RCC 7860 (cell line): ENCODE data around the gene BCKDK.
"Not testable (repeated sequence)": the region's sequence is repeated elsewhere in the genome, so short reads cannot be mapped to it uniquely, and the experiment has no call there.

Experiments
- DNase-seq: peaks from one replicate; pipeline ENCODE4 v3.0.0-alpha.2; 2015; ENCODE audit warnings: low spot score
- FAIRE-seq: peaks from 2 replicates; lab custom pipeline; 2012; peaks lifted over from hg19 to GRCh38; lab: Jason Lieb, UNC

Gene BCKDK

DNA sequence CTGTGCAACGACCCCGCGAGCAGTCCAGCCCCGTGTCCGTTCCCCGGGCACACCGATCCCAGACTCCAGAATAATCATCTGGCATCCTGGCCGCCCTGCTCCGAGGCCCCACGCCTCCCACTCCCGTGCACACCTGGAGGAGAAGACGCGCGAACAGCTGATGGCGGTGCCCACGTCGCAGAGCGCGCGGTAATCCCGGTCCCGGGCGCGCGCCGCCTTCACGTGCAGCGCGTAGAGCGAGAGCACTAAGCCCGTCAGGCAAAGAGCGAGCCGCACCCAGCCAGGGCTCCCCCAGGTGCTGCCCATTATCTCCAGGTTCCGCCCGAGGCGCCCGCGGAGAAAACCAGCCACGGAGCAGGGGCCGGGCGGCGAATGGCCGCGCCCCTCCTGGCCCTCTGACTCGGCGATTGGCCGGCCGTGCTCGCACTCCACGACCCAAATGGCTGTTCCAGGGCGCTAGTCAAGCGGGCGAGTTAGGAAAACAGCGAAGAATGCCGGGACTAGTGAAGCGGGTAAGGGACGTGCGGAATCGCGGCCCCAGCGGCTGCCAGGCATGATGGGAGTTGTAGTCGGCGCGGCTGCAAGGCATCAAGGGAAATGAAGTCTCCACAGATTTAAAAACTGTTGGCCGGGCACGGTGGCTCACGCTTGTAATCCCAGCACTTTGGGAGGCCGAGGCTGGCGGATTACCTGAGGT lies 13.6 kb upstream of the BCKDK start, which contains the start of gene VKORC1:
Gene VKORC1, minus strand, starts transcription at position 374 of the 697 bp plus-strand sequence. Its CDS starts 68 bp downstream, at position 306.
- DNase-seq (peak; percentile 96), FAIRE-seq (peak; percentile 88)

DNA sequence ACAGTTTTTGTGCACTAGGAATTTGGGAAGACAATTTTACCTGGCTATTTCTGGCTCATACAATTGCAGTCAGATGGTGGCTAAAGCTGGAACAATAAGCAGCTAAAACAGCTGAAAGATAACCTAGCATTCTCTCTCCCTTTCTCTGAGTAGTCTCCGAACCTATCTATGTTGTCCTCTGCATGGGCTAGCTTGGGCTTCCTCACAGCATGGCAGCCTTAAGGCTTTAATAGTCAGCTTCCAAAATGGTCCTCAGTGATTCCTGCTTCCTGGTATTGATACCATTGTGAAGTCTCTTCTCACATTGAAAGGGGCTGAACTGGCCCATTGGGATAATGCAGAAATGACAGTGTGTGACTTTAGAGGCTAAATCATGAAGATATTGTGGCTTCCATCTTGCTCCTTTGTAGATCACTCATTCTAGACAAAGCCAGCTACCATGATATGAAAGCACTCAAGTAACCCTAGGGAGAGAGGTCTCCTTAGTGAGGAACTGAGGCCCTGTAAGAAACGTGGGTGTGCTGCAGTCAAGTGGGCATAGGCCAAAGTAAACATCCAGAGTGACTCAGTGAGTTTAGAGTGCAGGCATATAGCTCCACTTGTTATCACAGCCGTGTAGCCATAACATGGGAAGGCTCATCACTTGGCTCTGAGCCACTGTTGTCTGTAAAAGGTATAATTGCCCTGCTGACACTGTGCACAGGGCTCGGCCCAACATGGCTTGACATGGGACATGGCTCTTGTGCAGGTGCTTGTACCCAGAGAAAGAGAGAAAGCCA lies 8.1 kb upstream of the BCKDK start:
- DNase-seq: peak; percentile 41
- no peak for FAIRE-seq

GRCh38 chr16:31100876-31101641 lies 7.1 kb upstream of the BCKDK start:
- not testable (repeated sequence) for FAIRE-seq, DNase-seq

GRCh38 chr16:31105677-31106213 lies 2.4 kb upstream of the BCKDK start:
- FAIRE-seq: no peak
- DNase-seq: peak; percentile 48

- no peak for DNase-seq
- FAIRE-seq: no peak
Observed at GRCh38 chr16:31106509-31107464, 1.4 kb upstream of the BCKDK start.

DNA sequence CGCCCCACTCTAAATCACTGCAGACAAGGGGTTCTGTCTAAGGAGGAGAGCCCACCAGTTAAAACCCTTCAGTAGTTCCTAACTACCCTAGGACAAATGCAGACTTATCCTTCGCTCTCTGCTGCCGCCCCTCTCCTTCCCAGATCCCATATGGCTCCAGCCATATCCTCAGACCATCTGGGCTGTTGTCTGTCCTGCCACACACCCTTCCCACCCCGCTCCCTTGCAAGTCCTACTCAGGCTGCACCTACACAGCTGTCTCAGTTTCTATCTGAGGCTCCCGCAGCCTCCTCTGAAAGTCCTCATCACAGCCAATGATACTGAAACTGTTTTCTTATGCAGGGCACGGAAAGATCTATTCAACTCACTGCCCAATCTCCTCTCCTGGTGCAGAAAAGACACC lies 720 bp upstream of the BCKDK start:
- FAIRE-seq (no peak), DNase-seq (no peak)

DNA sequence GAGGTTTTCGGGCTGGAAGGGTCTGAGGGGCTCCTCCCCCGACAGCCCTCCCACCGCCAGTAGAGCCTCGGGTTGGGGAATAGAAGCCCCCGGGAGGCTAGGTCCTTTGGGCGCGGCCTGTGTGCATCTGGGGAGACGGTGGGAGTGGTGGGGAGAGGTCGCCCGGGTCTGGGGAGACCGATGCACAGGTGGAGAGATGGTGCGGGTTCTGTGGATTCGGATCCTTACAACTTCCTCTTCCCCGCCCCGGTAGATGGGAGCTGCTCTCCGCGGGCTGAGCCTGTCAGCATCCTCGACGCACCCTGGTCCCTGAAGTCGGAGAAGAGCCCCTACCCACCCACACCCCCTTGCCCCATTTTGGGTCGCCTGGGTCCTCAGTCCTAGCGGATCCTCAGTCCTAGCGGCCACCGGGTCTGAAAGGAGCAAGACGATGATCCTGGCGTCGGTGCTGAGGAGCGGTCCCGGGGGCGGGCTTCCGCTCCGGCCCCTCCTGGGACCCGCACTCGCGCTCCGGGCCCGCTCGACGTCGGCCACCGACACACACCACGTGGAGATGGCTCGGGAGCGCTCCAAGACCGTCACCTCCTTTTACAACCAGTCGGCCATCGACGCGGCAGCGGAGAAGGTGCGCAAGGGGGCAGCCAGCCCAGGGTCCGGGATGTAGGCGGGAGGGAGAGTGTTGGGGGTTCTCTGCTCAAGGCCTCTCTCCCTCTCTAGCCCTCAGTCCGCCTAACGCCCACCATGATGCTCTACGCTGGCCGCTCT lies 790 bp downstream of the BCKDK start:
- FAIRE-seq (no peak), DNase-seq (no peak)

DNA sequence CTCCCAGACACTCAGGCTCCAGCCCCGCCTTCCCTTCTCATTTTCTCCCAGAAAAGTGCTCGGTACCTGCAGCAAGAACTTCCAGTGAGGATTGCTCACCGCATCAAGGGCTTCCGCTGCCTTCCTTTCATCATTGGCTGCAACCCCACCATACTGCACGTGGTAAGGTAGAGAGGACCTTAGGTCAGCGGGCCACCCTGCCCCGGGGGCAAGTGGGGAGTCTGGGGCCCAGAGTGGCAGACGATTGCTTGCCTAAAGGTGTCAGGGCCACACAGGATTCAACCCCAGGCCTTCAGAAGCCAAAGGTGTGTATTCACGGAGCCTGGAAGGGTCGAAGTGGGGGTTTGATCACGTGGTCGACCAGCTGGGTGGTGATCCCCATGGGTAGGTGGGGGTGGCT lies 1.4 kb downstream of the BCKDK start:
- no peak for FAIRE-seq
- no peak for DNase-seq

DNA sequence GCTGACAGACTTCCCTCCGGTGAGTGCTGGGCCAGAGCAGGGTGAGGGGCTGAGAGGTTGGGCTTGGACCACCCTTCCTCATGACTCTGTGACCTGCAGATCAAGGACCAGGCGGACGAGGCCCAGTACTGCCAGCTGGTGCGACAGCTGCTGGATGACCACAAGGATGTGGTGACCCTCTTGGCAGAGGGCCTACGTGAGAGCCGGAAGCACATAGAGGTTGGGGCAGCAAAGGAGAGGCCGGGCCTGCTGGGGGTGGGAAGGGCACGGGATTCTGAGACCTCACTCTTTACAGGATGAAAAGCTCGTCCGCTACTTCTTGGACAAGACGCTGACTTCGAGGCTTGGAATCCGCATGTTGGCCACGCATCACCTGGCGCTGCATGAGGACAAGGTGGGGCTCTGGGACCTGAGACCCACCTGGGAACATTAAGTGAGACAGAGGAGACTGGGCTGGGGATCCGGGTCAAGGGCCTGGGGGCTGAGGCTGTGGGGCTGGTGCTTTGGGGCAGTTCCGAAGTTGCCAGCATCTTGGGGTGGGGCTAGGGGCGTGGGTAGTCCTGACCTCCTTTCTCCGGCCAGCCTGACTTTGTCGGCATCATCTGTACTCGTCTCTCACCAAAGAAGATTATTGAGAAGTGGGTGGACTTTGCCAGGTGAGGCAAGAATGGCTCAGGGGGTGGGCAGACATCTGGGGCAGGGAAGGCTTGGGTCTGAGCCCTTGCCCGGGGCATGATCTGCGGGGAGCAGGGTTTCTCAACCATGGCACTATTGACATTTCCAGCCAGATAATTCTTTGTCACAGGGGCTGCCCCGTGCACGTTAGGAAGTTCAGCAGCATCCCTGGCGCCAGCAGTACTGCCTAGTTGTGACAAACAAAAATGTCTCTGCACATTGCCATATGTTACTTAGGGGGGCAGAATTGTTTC lies 2.2 kb downstream of the BCKDK start:
- DNase-seq (no peak), FAIRE-seq (no peak)

DNA sequence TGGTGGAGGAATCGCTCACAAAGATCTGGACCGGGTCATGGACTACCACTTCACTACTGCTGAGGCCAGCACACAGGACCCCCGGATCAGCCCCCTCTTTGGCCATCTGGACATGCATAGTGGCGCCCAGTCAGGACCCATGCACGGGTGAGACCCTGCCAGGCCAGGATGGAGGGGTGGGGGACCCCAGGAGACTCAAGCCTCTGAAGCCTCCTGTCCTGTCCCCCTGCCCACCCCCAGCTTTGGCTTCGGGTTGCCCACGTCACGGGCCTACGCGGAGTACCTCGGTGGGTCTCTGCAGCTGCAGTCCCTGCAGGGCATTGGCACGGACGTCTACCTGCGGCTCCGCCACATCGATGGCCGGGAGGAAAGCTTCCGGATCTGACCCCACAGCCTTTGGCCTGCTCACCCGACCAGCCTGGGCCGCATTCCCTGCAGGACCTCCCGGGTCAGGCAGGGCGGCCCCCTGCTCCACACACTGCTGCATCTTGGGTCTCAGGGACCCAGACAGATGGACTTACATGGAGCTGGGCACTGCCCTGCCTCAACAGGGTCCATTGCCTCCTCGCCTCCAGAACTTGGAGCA lies 3.8 kb downstream of the BCKDK start:
- DNase-seq: no peak
- FAIRE-seq: no peak

DNA sequence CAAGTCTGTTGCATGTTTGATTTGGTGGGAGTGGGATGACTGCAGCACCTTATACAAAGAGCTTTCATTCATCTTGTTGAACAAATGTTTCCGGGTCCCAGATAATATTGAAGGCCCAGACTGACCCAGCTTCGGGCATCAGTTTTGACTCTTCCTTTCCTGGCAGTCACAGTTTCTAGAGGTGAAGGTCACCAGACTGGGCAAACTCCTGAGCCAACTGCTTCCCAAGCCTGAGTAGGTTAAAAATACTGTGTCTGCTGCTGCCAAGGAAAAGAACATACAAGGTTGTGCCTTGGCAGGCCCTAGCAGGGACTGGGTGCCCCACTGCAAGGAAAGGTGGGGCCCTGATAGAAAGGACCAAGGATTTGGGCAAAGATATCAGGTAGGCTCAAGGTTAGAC lies 4.5 kb downstream of the BCKDK start:
- DNase-seq (no peak), FAIRE-seq (no peak)

- peak; percentile 89 for DNase-seq
- peak; percentile 94 for FAIRE-seq
Observed at GRCh38 chr16:31113121-31114120, 5.2 kb downstream of the BCKDK start.

DNA sequence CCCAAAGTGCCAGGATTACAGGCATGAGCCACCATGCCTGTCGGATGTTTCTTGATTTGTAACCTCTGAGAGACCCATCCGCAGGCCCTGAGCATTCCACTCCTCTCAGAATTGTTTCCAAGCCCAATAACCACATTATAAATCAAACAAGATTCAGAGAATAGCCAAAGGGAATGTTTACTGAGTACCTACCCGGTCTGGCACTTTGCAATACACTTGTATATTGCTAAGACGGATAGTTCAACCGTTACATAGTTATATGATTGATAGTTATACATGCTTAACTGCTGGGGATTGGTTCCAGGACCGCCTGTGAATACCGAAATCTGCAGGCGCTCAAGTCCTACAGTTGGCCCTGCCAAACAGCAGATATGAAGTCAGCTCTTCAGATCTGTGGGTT lies 6.3 kb downstream of the BCKDK start:
- DNase-seq (no peak), FAIRE-seq (no peak)

DNA sequence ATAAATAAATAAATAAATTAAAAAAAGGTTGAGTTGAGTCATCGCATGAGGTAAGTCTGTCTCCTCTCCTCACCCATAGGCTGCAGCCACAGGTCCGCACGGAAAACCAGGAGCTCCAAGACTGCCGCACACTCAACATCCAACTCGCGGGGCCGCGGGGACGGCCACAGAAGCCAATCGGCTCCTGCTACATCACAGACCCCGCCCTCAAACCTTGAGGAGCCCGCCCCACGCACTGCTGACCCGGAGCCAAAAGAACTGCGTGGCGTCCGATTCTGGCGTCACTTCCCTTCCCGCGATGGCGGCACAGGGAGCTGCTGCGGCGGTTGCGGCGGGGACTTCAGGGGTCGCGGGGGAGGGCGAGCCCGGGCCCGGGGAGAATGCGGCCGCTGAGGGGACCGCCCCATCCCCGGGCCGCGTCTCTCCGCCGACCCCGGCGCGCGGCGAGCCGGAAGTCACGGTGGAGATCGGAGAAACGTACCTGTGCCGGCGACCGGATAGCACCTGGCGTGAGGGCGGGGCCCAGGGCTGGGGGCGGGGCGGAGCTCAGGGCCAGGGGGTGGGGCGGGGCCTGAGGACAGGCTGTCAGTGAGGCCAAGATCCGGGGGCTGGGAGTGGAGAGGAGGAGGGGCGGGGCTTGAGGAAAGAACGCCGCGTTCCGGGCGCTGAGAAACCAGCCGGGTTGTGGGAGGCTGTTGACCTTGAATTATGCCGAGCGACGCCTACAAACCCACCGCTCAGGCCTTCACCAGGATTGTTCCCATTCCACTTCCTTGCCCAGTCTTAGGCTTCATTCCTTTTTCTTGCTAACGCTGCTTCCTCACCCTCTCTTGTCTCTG lies 9.4 kb downstream of the BCKDK start, which contains the start of gene KAT8:
Gene KAT8, plus strand, starts transcription at position 281 of the 839 bp plus-strand sequence. Its CDS starts 18 bp downstream, at position 299.
- FAIRE-seq (peak; percentile 83), DNase-seq (peak; percentile 95)
